Left colon (tissue), 2 donors: ENCODE data around the gene LSM11. TPM values are rescaled to one million over a fixed set of nuclear protein-coding genes. Genes with fewer than 3 reads are reported as not detected.
"Not testable (repeated sequence)": the region's sequence is repeated elsewhere in the genome, so short reads cannot be mapped to it uniquely, and the experiment has no call there.

Experiments used
- ATAC-seq: fragments of 200-7000 bp; cut with Tn5 transposase; one replicate; pipeline ENCODE4 v1.9.1; 2020; ENCODE audit warnings: mild to moderate bottlenecking, moderate library complexity
- DNase-seq, 2 donors: peaks; one replicate each; pipeline ENCODE4 v3.0.0-alpha.2; 2020
- intact Hi-C, 2 donors: fragments of 100-400 bp; cut with DNase I in 1 of 2; cut with micrococcal nuclease in 1 of 2; formaldehyde crosslinking; loops; one replicate each; pipeline versions ENCODE4 v1.11.2 to v1.14.0; 2022; cut with DNase I, micrococcal nuclease
- long read RNA-seq: library from polyadenylated mRNA; unstranded; transcript quantifications from one replicate; pipeline ENCODE4 v2.0.0, GENCODE V29; 2021
- total RNA-seq, 2 donors: library from RNA; stranded (reverse); fragmentation: NEBNext Ultra II Directional; extraction: Animal tissue kit (Norgen Biotek cat#: 25700); gene quantifications; one replicate each; pipeline ENCODE4 v1.2.1, GENCODE V29; 2021
- donor health status: DM: no; HTN: no; CAD: no.
- donor health status: DM: yes; HTN: yes; CAD: no.

Gene LSM11
- 1 to 10 TPM; 3.6 to 4.0 TPM for total RNA-seq
- long read RNA-seq, full-length matches to known transcripts: 3 of 5 reads
- long read RNA-seq, partial matches to known transcripts: 0 of 5 reads
- long read RNA-seq, other reads (novel, unspliced or antisense): 2 of 5 reads

DNA sequence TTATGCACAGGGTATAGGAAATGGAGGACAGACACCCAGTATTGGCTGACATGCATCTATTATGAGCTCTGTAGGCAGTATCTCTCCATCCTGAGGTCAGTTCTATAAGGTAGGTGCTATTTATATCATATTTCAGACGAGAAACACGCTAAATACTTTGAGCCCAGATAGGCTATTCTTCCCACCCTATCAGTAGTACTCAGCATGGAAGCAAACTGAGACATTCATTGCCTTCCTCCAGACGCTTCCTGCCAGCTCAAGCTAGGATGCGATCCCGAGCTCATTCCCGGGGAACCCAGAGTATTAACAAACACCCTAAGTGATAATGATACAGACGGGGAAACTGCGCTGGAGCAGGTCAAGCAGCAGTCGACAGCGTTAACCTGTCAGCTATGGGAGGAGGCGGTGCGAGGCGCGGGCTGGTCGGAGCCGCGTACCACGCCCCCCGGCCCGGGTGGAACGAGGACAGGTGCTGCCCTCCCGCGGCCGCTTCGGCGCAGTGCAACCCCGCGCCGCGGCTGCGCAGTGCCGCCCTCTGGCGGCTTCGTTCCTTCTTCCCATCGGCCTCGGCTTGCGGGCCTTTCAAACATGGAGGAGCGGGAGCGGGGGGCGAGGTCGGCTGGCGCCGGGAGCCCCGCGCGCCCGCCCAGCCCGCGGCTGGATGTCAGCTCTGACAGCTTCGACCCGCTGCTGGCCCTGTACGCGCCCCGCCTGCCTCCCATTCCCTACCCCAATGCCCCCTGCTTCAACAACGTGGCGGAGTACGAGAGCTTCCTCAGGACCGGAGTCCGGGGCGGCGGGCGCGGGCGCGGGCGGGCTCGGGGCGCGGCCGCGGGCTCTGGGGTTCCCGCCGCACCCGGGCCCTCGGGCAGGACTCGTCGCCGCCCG, at the start of gene LSM11:
Gene LSM11 (plus strand): TSS at position 550 of the 888 bp plus-strand sequence. CDS start 39 bp downstream, at position 589.
- ATAC-seq (peak; percentile 94), DNase-seq (peak; percentile 87 to 96)
- intact Hi-C loops: no loop called here

DNA sequence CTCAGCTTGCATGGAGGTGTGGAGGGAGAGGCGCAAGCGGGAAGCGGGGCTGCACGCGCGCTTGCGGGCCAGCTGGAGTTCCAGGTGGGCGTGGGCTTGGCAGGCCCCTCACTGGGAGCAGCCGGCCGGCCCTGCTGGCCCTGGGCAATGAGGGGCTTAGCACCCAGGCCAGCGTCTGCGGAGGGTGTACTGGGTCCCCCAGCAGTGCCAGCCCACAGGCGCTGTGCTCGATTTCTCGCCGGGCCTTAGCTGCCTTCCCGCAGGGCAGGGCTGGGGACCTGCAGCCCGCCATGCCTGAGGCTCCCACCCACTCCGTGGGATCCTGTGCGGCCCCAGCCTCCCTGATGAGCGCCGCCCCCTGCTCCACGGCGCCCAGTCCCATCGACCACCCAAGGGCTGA, 49.7 kb upstream of the LSM11 start:
- ATAC-seq, DNase-seq, intact Hi-C loops: not testable (repeated sequence)

DNA sequence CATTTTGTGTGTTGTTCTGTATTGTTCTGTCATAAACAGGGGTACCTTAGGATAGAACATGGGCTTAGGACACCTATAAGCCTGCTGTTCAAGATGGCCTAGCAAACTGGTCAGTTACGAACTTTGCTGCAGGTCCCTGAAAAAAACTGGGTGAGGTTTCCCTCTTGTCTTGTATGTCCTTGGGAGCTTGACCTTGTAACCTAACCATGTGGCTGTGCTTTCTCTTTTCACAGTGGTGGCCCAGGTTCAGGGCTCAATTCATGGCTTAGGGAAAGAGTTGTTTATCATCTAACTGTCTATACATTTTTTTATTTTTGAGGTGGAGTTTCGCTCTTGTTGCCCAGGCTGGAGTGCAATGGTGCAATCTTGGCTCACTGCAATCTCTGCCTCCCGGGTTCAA, 47.4 kb upstream of the LSM11 start:
- intact Hi-C loops, ATAC-seq, DNase-seq: not testable (repeated sequence)

DNA sequence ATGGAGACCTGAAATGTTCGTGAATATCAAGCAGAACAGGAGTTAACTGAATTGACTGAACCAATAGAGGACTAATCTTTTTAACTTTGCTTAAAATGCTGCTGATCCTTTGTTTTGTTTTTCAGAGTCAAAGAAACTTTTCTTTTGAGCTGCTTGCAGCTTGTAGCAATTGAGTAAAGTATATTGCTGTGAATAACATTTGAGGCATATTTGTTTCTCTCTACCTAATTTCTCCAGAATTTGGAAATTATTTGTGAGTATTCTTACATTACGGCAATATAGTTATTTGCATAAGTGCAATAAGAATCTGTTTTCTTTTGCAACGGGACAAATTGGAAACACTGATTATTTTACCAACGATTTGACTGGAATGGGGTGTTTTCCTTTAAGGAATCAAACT, 44.8 kb upstream of the LSM11 start:
- intact Hi-C loops, ATAC-seq, DNase-seq: not testable (repeated sequence)

DNA sequence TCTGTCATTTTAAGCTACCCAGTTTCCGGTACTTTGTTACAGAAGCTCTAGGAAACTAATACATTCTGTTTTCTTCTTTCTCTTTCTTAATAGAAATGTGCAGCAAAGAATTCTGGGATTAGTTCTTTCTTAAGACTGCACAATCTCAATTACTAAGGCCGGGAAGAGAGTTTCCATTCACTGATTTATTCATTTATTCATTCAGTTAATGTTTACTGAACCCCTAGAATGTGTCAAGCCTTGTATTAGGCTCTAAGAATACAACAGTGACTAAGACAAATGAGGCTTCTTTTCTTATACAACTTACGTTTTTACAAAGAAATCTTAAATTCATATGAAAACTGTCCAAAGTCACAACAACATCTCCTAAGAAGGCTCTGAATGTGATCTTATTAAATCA, 39.8 kb upstream of the LSM11 start:
- no peak for ATAC-seq

DNA sequence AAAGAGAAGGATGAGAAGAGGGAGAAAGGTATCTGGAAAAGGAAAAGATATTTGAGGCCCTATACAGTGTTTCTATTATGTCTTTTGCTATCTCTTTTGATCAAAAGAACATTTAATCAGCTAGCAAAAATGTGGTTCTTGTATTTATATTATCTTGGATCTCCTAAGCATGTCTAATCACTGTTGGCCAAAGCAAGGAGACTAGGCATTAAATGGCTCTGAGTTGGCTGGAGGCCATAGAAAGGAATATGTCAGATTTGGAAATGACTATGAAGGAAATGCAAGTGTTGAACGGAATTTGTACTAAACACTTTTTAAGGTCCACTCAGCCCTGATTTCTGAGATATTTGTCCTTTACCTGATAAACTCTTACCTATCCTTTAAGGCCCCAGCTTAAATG, 34.6 kb upstream of the LSM11 start:
- no peak for ATAC-seq
- intact Hi-C loops: no loop called here
- no peak for DNase-seq

More for the DNA sequence above, 39.8 kb upstream of the LSM11 start:
- intact Hi-C loops: no loop called here
- DNase-seq: no peak

DNA sequence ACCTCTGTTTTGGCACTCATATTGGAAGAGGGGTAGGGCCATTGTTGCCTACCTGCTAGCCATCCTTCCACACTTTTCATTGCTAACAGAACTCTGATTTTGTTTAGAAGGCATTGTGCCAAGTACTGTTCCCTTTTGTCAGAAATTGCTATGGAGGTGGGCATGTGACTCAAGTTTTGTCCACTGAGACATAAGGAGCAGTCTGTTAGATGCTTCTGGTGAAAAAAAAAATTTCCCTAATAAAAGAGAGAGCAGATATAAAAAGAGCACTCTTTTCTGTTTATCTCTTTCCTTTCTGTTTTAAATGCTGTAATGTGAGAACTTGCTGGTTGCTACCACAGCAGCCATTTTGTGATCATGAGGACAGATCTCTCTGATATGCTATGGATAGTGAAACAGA, 34.2 kb upstream of the LSM11 start:
- DNase-seq: no peak
- ATAC-seq: no peak
- intact Hi-C loops: no loop called here

DNA sequence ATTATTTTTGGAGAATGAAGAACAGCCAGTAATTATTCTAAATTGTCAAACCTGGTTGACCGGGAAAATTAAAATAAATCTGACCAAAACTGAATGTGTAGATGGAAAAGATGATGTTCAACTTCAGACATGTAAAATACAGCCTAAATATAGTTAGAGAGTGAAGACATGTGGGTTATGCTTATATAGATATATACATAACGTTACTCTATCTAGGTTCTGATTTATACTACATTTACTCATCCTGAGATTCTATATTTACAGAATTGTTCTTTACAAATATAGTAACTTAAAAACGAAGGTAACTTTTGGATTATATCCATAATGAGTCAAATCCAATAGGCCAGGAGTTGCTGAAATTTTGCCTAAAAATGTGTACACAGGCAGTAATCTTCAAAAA, 33.1 kb upstream of the LSM11 start:
- intact Hi-C loops: no loop called here
- ATAC-seq (no peak), DNase-seq (no peak)

DNA sequence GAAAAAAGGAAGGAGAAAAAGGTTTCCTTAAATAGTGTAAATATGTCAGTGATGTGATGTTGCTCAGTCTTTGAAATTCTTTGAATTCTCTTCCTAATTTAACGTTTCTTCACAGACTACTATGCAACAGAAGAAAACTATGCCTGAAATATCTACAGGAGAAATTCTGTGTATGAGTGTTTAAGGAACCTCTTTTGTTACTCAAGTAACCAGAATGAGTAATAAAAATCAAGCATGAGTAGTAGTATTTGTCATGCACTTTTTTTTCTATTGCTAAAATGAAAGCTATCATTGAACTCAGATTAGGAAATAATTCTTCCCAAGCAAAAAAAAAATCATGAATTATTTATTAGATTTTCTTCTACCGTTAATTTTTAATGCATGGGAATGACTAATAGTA, 32.6 kb upstream of the LSM11 start:
- no peak for DNase-seq
- intact Hi-C loops: no loop called here
- no peak for ATAC-seq

DNA sequence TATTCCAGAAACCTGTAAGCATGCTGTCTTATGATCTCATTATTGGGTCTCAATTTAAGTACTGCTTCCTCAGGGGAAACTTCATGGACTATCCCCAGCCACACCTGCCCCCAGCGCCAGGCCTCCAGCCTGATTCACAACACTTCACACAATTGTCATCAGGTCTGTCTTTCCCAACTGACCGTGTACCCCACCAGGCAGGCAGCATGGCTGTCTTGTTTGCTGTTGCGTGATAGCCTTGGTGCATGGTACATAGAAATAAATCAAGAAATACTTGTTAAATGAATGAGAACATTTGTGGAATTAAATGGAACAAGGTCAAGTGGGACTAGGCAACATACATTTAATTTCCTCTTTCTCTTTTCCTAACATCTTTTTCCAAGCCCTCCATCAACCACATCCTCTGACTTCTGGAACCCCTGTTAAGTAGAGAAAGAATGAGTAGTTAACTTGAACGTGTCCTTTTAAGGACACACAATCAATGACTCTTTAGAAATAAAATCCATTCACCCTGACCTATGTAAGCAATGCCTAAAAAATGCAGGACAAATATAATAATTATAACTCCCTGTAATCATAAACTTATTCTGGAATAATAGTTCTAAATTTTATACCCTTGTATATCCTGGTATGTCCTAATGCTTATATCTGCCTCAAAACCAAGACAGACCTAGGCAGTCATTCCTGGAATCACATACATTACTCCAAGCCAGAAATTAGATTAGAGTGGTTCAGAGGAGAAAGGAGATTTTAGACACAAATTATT, 29.5 kb upstream of the LSM11 start:
- DNase-seq: no peak
- intact Hi-C loops: no loop called here
- ATAC-seq: no peak

DNA sequence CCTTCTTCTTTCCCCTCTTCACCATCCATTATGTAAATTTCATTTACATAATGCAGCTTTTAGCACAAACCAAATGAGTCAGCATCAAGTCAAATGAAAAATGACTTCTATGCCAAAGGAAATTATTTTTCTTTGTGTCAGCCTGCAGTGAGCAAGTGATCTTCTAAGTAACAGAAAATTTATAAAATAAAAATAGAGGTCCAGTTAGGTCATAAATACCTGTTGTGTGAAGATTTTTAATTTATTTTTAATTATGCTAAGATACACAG, 29.0 kb upstream of the LSM11 start:
- no peak for DNase-seq
- intact Hi-C loops: no loop called here
- no peak for ATAC-seq

DNA sequence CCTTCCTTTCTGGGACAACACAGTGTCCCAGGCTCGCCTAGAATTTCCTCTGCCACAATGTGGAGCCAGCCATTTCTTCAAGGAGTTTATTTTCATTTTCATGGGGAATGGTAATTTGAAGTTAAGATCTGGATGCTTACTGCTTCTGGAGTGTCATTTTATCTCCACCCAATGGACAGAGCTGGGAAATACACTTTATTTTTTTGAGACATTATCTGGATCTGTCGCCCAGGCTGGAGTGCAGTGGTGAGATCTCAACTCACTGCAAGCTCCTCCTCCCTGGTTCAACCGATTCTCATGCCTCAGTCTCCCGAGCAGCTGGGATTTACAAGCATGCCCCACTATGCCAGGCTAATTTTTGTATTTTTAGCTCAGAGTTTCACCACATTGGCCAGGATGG, 25.0 kb upstream of the LSM11 start:
- intact Hi-C loops: loop anchor here in 1 of 2 donors (5.0 kb wide), 1 partner anchor 391 kb away; no protein-coding TSS in a partner anchor
- ATAC-seq: peak; percentile 95
- DNase-seq: peak in 1 of 2 donors; percentile 23

DNA sequence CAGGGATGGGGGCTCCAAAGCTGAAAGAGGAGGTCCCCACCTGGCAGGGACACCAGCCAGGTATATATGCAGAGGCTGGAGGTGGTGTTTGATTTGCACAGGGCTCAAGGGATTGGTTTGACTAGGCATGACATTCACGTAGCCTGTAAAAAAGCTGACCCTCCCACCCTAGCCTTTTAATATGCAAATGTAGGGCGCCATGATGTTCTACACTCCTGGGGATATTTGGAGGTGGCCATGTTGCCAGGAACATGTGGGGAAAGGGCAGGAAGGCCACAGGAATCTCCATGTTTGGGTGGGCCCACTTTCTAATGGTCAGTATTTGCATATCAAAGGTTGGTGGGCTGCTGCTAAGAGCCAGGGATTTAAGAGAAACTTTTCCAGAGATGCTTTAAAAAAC, 24.3 kb upstream of the LSM11 start:
- no peak for DNase-seq
- ATAC-seq: no peak
- intact Hi-C loops: loop anchor here in 1 of 2 donors (5.0 kb wide), 1 partner anchor 392 kb away; no protein-coding TSS in a partner anchor

DNA sequence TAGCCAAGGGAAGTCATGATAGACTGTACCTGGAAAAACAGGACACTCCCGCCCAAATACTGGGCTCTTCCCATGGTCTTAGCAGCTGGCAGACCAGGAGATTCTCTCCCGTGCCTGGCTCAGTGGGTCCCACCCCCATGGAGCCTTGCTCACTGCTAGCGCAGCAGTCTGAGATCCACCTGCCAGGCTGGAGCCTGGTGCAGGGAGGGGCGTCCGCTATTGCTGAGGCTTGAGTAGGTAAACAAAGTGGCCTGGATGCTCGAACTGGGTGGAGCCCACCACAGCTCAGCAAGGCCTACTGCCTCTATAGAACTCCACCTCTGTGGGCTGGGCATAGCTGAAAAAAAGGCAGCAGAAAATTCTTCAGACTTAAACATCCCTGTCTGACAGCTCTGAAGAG, 22.4 kb upstream of the LSM11 start:
- ATAC-seq (peak; percentile 51), DNase-seq (peak; percentile 24 to 40)
- intact Hi-C loops: no loop called here

DNA sequence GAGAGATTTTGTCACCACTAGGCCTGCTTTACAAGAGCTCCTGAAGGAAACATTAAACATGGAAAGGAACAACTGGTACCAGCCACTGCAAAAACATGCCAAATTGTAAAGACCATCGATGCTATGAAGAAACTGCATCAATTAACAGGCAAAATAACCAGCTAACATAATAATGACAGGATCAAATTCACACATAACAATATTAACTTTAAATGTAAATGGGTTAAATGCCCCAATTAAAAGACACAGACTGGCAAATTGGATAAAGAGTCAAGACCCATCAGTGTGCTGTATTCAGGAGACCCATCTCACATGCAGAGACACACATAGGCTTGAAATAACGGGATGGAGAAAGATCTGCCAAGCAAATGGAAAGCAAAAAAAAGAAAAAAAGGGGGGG, 20.6 kb upstream of the LSM11 start:
- DNase-seq, ATAC-seq, intact Hi-C loops: not testable (repeated sequence)

DNA sequence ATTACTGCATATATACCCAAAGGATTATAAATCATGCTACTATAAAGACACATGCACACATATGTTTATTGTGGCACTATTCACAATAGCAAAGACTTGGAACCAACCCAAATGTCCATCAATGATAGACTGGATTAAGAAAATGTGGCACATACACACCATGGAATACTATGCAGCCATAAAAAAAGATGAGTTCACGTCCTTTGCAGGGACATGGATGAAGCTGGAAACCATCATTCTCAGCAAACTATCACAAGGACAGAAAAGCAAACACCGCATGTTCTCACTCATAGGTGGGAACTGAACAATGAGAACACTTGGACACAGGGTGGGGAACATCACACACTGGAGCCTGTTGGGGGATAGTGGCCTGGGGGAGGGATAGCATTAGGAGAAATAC, 16.9 kb upstream of the LSM11 start:
- DNase-seq, ATAC-seq, intact Hi-C loops: not testable (repeated sequence)

DNA sequence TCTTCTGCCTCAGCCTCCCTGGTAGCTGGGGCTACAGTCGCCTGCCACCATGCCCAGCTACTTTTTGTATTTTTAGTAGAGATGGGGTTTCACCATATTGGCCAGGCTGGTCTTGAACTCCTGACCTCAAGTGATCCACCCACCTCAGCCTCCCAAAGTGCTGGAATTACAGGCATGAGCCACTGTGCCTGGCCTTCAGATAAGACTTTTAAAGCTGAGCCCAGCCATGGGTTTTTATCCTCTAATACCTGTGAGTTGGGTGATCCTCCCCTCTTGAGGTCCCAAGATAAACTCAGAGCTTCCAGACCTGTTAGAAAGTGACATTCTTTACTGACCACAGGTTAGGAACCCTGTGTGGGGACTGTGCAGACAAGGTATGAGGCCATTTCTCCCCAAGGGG, 15.7 kb upstream of the LSM11 start:
- DNase-seq, intact Hi-C loops, ATAC-seq: not testable (repeated sequence)

DNA sequence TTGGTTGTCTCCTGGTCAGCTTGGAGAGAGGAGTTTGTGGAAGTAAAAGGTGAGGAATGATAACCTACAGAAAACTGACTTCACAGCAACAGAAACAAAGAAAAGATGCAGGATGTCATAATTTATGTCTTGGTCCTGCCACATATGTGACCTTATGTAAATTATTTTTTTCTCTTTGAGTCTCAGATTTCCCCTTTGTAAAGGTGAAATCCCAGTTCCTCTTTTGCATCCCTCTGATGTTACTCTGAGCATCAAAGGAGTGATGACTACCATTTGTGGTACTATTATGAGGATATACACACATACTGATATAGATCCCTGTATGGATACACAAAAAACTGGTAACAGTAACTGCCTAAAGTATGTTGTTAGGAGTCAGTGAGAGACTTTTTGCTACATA, 13.7 kb upstream of the LSM11 start:
- intact Hi-C loops: no loop called here
- DNase-seq (no peak), ATAC-seq (no peak)

DNA sequence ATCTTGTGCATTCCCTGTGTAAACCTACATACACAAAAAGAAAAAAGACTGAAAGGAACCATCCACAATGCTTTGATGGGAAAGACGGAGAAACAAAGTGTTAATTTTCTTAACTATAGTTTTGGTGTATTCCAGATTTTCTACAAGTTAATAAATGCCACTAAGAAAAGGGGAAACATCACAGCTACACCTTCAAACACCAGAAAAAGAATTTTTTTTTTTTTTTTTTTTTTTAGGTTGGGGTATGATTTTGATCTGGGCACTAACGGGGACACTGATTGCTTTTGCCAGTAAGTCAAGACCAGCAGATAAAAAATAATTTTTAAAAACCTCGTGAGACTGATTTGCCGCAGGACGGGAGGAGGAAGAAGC, 12.6 kb upstream of the LSM11 start:
- intact Hi-C loops: no loop called here
- ATAC-seq (no peak), DNase-seq (no peak)
